WTC11 (cell line): Measurements from ENCODE around the gene ZNF423. TPM values are rescaled to one million over a fixed set of nuclear protein-coding genes. Genes with fewer than 3 reads are reported as not detected.

ENCODE experiments used
- ATAC-seq: fragments of 200-7000 bp; cut with Tn5 transposase; 2 replicates; pipeline ENCODE4 v1.10.0; 2021; ENCODE audit warnings: mild to moderate bottlenecking, moderate library complexity
- CTCF ChIA-PET: fragments of 300-600 bp; sonication (Branson Sonifier 250); formaldehyde crosslinking; loops from one replicate; lab custom pipeline; 2021; ENCODE audit warnings: antibody characterized with exemption; lab: Charles Lee
- POLR2A ChIA-PET: fragments of 350-600 bp; sonication (Branson Sonifier 250); formaldehyde crosslinking; loops from one replicate; lab custom pipeline; 2021; ENCODE audit warnings: antibody characterized with exemption; lab: Charles Lee
- DNase-seq: peaks from one replicate; pipeline ENCODE4 v3.0.0; 2021; ENCODE audit warnings: low spot score
- H3K27ac Mint-ChIP-seq: 2 replicates; pipeline ENCODE4 v1.8.0; 2021; ENCODE audit warnings: mixed read lengths
- H3K27me3 Mint-ChIP-seq: 2 replicates; pipeline ENCODE4 v1.8.0; 2021; ENCODE audit warnings: low read depth, mild to moderate bottlenecking, moderate library complexity, mixed read lengths
- H3K36me3 Mint-ChIP-seq: 2 replicates; pipeline ENCODE4 v1.8.0; 2021; ENCODE audit warnings: mixed read lengths
- H3K4me1 Mint-ChIP-seq: 2 replicates; pipeline ENCODE4 v1.8.0; 2022; ENCODE audit warnings: mixed read lengths
- H3K4me3 Mint-ChIP-seq: 2 replicates; pipeline ENCODE4 v1.8.0; 2021; ENCODE audit warnings: mild to moderate bottlenecking, moderate library complexity, mixed read lengths
- H3K9me3 Mint-ChIP-seq: 2 replicates; pipeline ENCODE4 v1.8.0; 2021; ENCODE audit warnings: mixed read lengths
- ARID4B ChIP-seq: sonication (generic); formaldehyde crosslinking; IDR thresholded peaks from 2 replicates; pipeline ENCODE4 v1.8.0; 2023; ENCODE audit warnings: missing genetic modification reagents, mild to moderate bottlenecking, borderline replicate concordance
- ATF1 ChIP-seq: sonication (generic); formaldehyde crosslinking; IDR thresholded peaks from 2 replicates; pipeline ENCODE4 v1.8.1; 2023; ENCODE audit warnings: mild to moderate bottlenecking, moderate library complexity, missing genetic modification reagents
- CBFB ChIP-seq: sonication (generic); formaldehyde crosslinking; IDR thresholded peaks from 2 replicates; pipeline ENCODE4 v1.8.1; 2022; ENCODE audit warnings: mild to moderate bottlenecking, low read depth, missing genetic modification reagents
- CREB1 ChIP-seq: sonication (generic); formaldehyde crosslinking; IDR thresholded peaks from 2 replicates; pipeline ENCODE4 v1.8.0; 2023; ENCODE audit warnings: mild to moderate bottlenecking, missing genetic modification reagents
- CREM ChIP-seq: sonication (generic); formaldehyde crosslinking; IDR thresholded peaks from 2 replicates; pipeline ENCODE4 v1.8.1; 2022; ENCODE audit warnings: mild to moderate bottlenecking, missing genetic modification reagents, moderate library complexity
- ELF4 ChIP-seq: sonication (generic); formaldehyde crosslinking; IDR thresholded peaks from 2 replicates; pipeline ENCODE4 v1.8.1; 2022; ENCODE audit warnings: low read depth, mild to moderate bottlenecking, moderate library complexity, missing genetic modification reagents
- FOXP4 ChIP-seq: sonication (generic); formaldehyde crosslinking; IDR thresholded peaks from 2 replicates; pipeline ENCODE4 v1.8.0; 2022; ENCODE audit warnings: mild to moderate bottlenecking, missing genetic modification reagents
- GRHL2 ChIP-seq: fragments of 250-450 bp; sonication (Bioruptor Pico); IDR thresholded peaks from 2 replicates; pipeline ENCODE4 v1.8.0; 2022; ENCODE audit warnings: mild to moderate bottlenecking, moderate library complexity; ENCODE audit not compliant: insufficient replicate concordance, severe bottlenecking
- IRF2 ChIP-seq: sonication (generic); formaldehyde crosslinking; IDR thresholded peaks from 2 replicates; pipeline ENCODE4 v1.8.0; 2022; ENCODE audit warnings: low read depth, missing genetic modification reagents, borderline replicate concordance
- JAZF1 ChIP-seq: fragments of 250-450 bp; sonication (Bioruptor Pico); IDR thresholded peaks from 2 replicates; pipeline ENCODE4 v1.9.0; 2021; ENCODE audit warnings: moderate library complexity, mild to moderate bottlenecking, inconsistent platforms
- MYBL2 ChIP-seq: sonication (generic); formaldehyde crosslinking; IDR thresholded peaks from 2 replicates; pipeline ENCODE4 v1.8.1; 2023; ENCODE audit warnings: mild to moderate bottlenecking, moderate library complexity, missing genetic modification reagents
- NFATC4 ChIP-seq: fragments of 250-450 bp; sonication (Bioruptor Pico); IDR thresholded peaks from 2 replicates; pipeline ENCODE4 v1.9.0; 2021; ENCODE audit warnings: mild to moderate bottlenecking
- PRRX2 ChIP-seq: fragments of 250-450 bp; sonication (Bioruptor Pico); IDR thresholded peaks from 2 replicates; pipeline ENCODE4 v1.8.0; 2021; ENCODE audit warnings: mild to moderate bottlenecking
- SMAD3 ChIP-seq: sonication (generic); formaldehyde crosslinking; IDR thresholded peaks from 2 replicates; pipeline ENCODE4 v1.8.0; 2022; ENCODE audit warnings: missing genetic modification reagents, mild to moderate bottlenecking, borderline replicate concordance
- SMAD4 ChIP-seq: sonication (generic); formaldehyde crosslinking; IDR thresholded peaks from 2 replicates; pipeline ENCODE4 v1.8.0; 2022; ENCODE audit warnings: mild to moderate bottlenecking, missing genetic modification reagents
- TCF7 ChIP-seq: sonication (generic); formaldehyde crosslinking; IDR thresholded peaks from 2 replicates; pipeline ENCODE4 v1.8.0; 2022; ENCODE audit warnings: mild to moderate bottlenecking, low read depth, missing genetic modification reagents, moderate library complexity
- ZBTB21 ChIP-seq: sonication (generic); formaldehyde crosslinking; IDR thresholded peaks from 2 replicates; pipeline ENCODE4 v1.8.1; 2023; ENCODE audit warnings: mild to moderate bottlenecking, missing genetic modification reagents, borderline replicate concordance
- ZMAT4 ChIP-seq: fragments of 250-450 bp; sonication (Bioruptor Pico); IDR thresholded peaks from 2 replicates; pipeline ENCODE4 v1.9.0; 2021; ENCODE audit warnings: mild to moderate bottlenecking
- ZNF396 ChIP-seq: fragments of 250-450 bp; sonication (Bioruptor Pico); IDR thresholded peaks from 2 replicates; pipeline ENCODE4 v1.8.0; 2021; ENCODE audit warnings: mild to moderate bottlenecking, moderate library complexity, borderline replicate concordance
- ZNF423 ChIP-seq: fragments of 250-450 bp; sonication (Bioruptor Pico); IDR thresholded peaks from 2 replicates; pipeline ENCODE4 v2.1.2; 2022; ENCODE audit warnings: mild to moderate bottlenecking, moderate library complexity
- total RNA-seq: library from RNA; stranded (reverse); gene quantifications from 3 replicates; pipeline ENCODE4 v1.2.3, GENCODE V29; 2021
- TF ChIP-seq, protein P1 (sequence below): sonication (generic); formaldehyde crosslinking; conservative IDR thresholded peaks from 2 replicates; pipeline ENCODE4 v1.8.1; 2022; ENCODE audit warnings: mild to moderate bottlenecking, missing genetic modification reagents
- TF ChIP-seq, protein P2 (sequence below): sonication (generic); formaldehyde crosslinking; IDR thresholded peaks from 2 replicates; pipeline ENCODE4 v1.8.1; 2022; ENCODE audit warnings: low read depth, missing genetic modification reagents, borderline replicate concordance

Gene ZNF423
- total RNA-seq, 1 experiment from 2014 or later: 38.8 TPM

DNA sequence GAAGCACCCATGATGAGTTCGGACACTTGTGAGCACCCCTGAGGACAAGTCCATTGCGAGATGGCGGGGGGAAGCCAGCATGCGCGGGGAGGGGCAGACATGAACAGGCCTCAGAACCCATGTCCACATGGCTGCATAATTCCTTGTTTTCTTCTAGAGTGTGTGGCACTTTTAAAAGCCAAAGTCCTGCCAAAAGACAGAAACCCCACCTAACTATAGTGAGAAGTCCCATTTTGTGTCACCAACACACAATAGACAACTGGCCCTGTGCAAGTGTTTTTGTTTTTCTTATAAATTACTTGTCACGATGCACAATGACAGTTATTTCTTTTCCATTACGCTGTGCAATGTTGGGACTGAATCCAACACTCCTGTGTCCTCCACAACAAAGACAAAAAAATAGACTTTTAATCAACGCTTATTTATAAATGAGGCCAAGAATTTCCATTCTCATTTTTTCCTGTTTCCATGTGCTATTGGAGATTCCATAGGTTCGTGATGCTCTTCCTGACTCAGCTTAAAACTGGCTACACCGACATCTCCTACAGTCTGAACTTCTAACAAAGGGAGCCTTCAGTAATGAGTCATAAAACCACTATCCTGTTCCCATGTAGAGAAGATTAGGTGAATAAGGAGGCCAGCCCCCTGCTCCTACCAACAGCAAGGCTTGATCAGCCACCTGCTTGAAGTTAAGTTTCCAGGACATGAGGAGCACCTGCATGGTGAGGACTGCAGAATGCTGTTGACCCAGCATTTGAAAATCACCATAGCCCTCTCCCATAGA, 98.9 kb downstream of the ZNF423 start:
- CTCF ChIA-PET: interaction anchor here (3.0 kb wide), 1 partner anchor 101 kb away, joined by 15 read pairs; no protein-coding TSS in a partner anchor
- Mint-ChIP-seq H3K9me3 (no peaks in the 10 kb centered on the region), H3K27ac (peak overlapping the region; percentile 46; the same call in 1 of the 2 replicates), H3K36me3 (no peaks in the 10 kb centered on the region), H3K4me1 (peaks cover 64% of the 10 kb centered on the region), H3K4me3 (no peak overlapping the region), H3K27me3 (no peaks in the 10 kb centered on the region)
- ATAC-seq (no peak), DNase-seq (no peak)
- POLR2A ChIA-PET: no interaction called here
- no peak for TF ChIP-seq NFATC4 (CRISPR knock-in tag)
- TF ChIP-seq CBFB: no peak
- TF ChIP-seq, protein P1, sequence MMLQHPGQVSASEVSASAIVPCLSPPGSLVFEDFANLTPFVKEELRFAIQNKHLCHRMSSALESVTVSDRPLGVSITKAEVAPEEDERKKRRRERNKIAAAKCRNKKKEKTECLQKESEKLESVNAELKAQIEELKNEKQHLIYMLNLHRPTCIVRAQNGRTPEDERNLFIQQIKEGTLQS: no peak
- TF ChIP-seq ZMAT4 (CRISPR knock-in tag): no peak
- no peak for TF ChIP-seq CREB1 (CRISPR knock-in tag)
- TF ChIP-seq, protein P2, sequence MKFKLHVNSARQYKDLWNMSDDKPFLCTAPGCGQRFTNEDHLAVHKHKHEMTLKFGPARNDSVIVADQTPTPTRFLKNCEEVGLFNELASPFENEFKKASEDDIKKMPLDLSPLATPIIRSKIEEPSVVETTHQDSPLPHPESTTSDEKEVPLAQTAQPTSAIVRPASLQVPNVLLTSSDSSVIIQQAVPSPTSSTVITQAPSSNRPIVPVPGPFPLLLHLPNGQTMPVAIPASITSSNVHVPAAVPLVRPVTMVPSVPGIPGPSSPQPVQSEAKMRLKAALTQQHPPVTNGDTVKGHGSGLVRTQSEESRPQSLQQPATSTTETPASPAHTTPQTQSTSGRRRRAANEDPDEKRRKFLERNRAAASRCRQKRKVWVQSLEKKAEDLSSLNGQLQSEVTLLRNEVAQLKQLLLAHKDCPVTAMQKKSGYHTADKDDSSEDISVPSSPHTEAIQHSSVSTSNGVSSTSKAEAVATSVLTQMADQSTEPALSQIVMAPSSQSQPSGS (CRISPR knock-in tag): no peak
- no peak for TF ChIP-seq MYBL2
- TF ChIP-seq SMAD3 (CRISPR knock-in tag): no peak
- no peak for TF ChIP-seq FOXP4
- no peak for TF ChIP-seq ELF4

- Mint-ChIP-seq H3K36me3 (no peaks in the 10 kb centered on the region), H3K9me3 (no peaks in the 10 kb centered on the region), H3K4me1 (peaks cover 72% of the 10 kb centered on the region), H3K27me3 (no peaks in the 10 kb centered on the region), H3K4me3 (peak overlapping the region; percentile 64; the same call in 1 of the 2 replicates), H3K27ac (peak overlapping the region; percentile 89)
- ATAC-seq (no peak), DNase-seq (no peak)
- TF ChIP-seq ZNF423: no peak
- no peak for TF ChIP-seq ATF1 (CRISPR knock-in tag)
- TF ChIP-seq PRRX2 (CRISPR knock-in tag): no peak
- TF ChIP-seq CBFB: no peak
- ChIA-PET CTCF (interaction anchor here (0.6 to 3.0 kb wide), 7 partner anchors 17 to 269 kb away, joined by 3 to 15 read pairs (median 5); partner anchors contain the start of gene CNEP1R1), POLR2A (no interaction called here)
Observed at GRCh38 chr16:49755716-49756505, 100.0 kb downstream of the ZNF423 start.

GRCh38 chr16:49755313-49755620, 100.6 kb downstream of the ZNF423 start:
- ChIA-PET POLR2A (interaction anchor here (0.5 kb wide), 1 partner anchor 16 kb away, joined by 3 read pairs; no protein-coding TSS in a partner anchor), CTCF (interaction anchor here (1.0 to 3.0 kb wide), 9 partner anchors 9 to 111 kb away, joined by 3 to 15 read pairs (median 6); no protein-coding TSS in a partner anchor)
- Mint-ChIP-seq H3K27me3 (no peaks in the 10 kb centered on the region), H3K4me3 (peak overlapping the region; percentile 64), H3K36me3 (no peaks in the 10 kb centered on the region), H3K9me3 (no peaks in the 10 kb centered on the region), H3K4me1 (peaks cover 78% of the 10 kb centered on the region), H3K27ac (peak overlapping the region; percentile 86)
- ATAC-seq: peak; percentile 18
- no peak for DNase-seq
- TF ChIP-seq ZBTB21 (CRISPR knock-in tag) (no peak), ARID4B (CRISPR knock-in tag) (no peak), IRF2 (no peak), TCF7 (CRISPR knock-in tag) (no peak), SMAD4 (CRISPR knock-in tag) (no peak), JAZF1 (no peak), ZMAT4 (CRISPR knock-in tag) (no peak), CREM (no peak), ZNF396 (no peak), GRHL2 (CRISPR knock-in tag) (no peak)
